CD14-positive monocyte (primary cell): ENCODE measurements around the gene SAMD14. TPM values are rescaled to one million over a fixed set of nuclear protein-coding genes. Genes with fewer than 3 reads are reported as not detected.
A peak's percentile ranks its signal among the peaks of the same experiment; 100 is the strongest.

Source experiments
- DNase-seq, 3 donors: peaks; one replicate each; pipeline ENCODE4 v3.0.0-alpha.2; 2011 to 2022
- H2AFZ ChIP-seq: 2 replicates; pipeline ENCODE4 v1.6.0; 2012; ENCODE audit warnings: mild to moderate bottlenecking, low read depth, low read length, inconsistent platforms; ENCODE audit not compliant: insufficient read depth, poor library complexity, severe bottlenecking
- H3K27ac ChIP-seq, 2 donors: 1 replicate in 1 of 2; 2 replicates in 1 of 2; pipeline ENCODE4 v1.5.1; 2012 to 2013; ENCODE audit warnings: low read length in 2 of 2, control low read depth in 1 of 2, inconsistent platforms in 1 of 2, low read depth in 1 of 2, mild to moderate bottlenecking in 1 of 2
- H3K27me3 ChIP-seq, 2 donors: one replicate each; pipeline versions ENCODE4 v1.6.0 to v1.6.1; 2011 to 2013; ENCODE audit warnings: low read length in 2 of 2; ENCODE audit not compliant: control insufficient read depth in 2 of 2, insufficient read depth in 2 of 2
- H3K36me3 ChIP-seq, 2 donors: replicated peaks in 1 of 2; 1 replicate in 1 of 2; 2 replicates in 1 of 2; pipeline versions ENCODE4 v1.5.1 to v1.6.1; 2012 to 2013; ENCODE audit warnings: low read length in 2 of 2, control low read depth in 1 of 2, inconsistent platforms in 1 of 2, mild to moderate bottlenecking in 1 of 2; ENCODE audit not compliant: insufficient read depth in 2 of 2, control insufficient read depth in 1 of 2
- H3K4me1 ChIP-seq, 2 donors: 1 replicate in 1 of 2; 2 replicates in 1 of 2; pipeline versions ENCODE4 v1.5.1 to v1.6.1; 2012 to 2013; ENCODE audit warnings: low read length in 2 of 2, control low read depth in 1 of 2, inconsistent platforms in 1 of 2, mild to moderate bottlenecking in 1 of 2, moderate library complexity in 1 of 2; ENCODE audit not compliant: insufficient read depth in 2 of 2, control insufficient read depth in 1 of 2
- H3K4me2 ChIP-seq: replicated peaks from 2 replicates; pipeline ENCODE3; 2012; ENCODE audit warnings: low read length, moderate library complexity, mild to moderate bottlenecking; ENCODE audit not compliant: poor library complexity, severe bottlenecking; ENCODE audit errors: extremely low read depth
- H3K4me3 ChIP-seq, 3 experiments: fragments of 200-600 bp in 1 of 3; sonication (generic) in 1 of 3; replicated peaks in 1 of 3; 1 replicate in 2 of 3; 2 replicates in 1 of 3; pipeline ENCODE4 v1.5.1; 2011 to 2013; ENCODE audit warnings: low read length in 3 of 3, mild to moderate bottlenecking in 3 of 3, control low read depth in 2 of 3, low read depth in 2 of 3, inconsistent platforms in 1 of 3, moderate library complexity in 1 of 3
- H3K79me2 ChIP-seq: 2 replicates; pipeline ENCODE4 v1.6.0; 2012; ENCODE audit warnings: mild to moderate bottlenecking, control low read depth, inconsistent platforms, low read length, moderate library complexity; ENCODE audit not compliant: insufficient read depth
- H3K9ac ChIP-seq: 2 replicates; pipeline ENCODE4 v1.6.0; 2017; ENCODE audit warnings: low read length, mild to moderate bottlenecking; ENCODE audit not compliant: insufficient read depth, poor library complexity, severe bottlenecking
- H3K9me3 ChIP-seq, 2 donors: replicated peaks in 1 of 2; 1 replicate in 1 of 2; 2 replicates in 1 of 2; pipeline versions ENCODE4 v1.5.1 to v1.6.1; 2012 to 2013; ENCODE audit warnings: low read length in 2 of 2, control low read depth in 1 of 2; ENCODE audit not compliant: control insufficient read depth in 1 of 2, insufficient read depth in 1 of 2
- H4K20me1 ChIP-seq: 2 replicates; pipeline ENCODE4 v1.6.0; 2012; ENCODE audit warnings: mild to moderate bottlenecking, low read length, control low read depth, moderate library complexity; ENCODE audit not compliant: insufficient read depth
- H3K27ac Mint-ChIP-seq, 7 donors: one replicate each; pipeline ENCODE4 v1.8.0; 2020; ENCODE audit warnings: mild to moderate bottlenecking in 7 of 7, mixed read lengths in 7 of 7, moderate library complexity in 6 of 7, inconsistent platforms in 2 of 7
- H3K27me3 Mint-ChIP-seq, 3 donors: one replicate each; pipeline ENCODE4 v1.8.0; 2021 to 2022; ENCODE audit warnings: low read depth in 3 of 3, mild to moderate bottlenecking in 3 of 3, mixed read lengths in 3 of 3, moderate library complexity in 3 of 3, inconsistent platforms in 1 of 3
- H3K36me3 Mint-ChIP-seq, 2 donors: one replicate each; pipeline ENCODE4 v1.8.0; 2020; ENCODE audit warnings: mixed read lengths in 2 of 2, inconsistent platforms in 1 of 2, mild to moderate bottlenecking in 1 of 2
- H3K4me1 Mint-ChIP-seq: one replicate; pipeline ENCODE4 v1.8.0; 2020; ENCODE audit warnings: mild to moderate bottlenecking, mixed read lengths
- H3K4me3 Mint-ChIP-seq, 2 donors: one replicate each; pipeline ENCODE4 v1.8.0; 2020; ENCODE audit warnings: mild to moderate bottlenecking in 2 of 2, mixed read lengths in 2 of 2, moderate library complexity in 1 of 2
- H3K9me3 Mint-ChIP-seq, 7 donors: one replicate each; pipeline ENCODE4 v1.8.0; 2020 to 2022; ENCODE audit warnings: mixed read lengths in 7 of 7, mild to moderate bottlenecking in 6 of 7, moderate library complexity in 6 of 7, inconsistent platforms in 2 of 7
- CTCF ChIP-seq: fragments of 200-600 bp; IDR thresholded peaks from one replicate; pipeline ENCODE4 v1.8.0; 2022; ENCODE audit warnings: antibody characterized with exemption, mild to moderate bottlenecking
- WGBS: methylation state at CpG from one replicate; pipeline ENCODE4 v1.1.5; 2013; ENCODE audit warnings: missing lambda C conversion rate; ENCODE audit not compliant: insufficient coverage; 5-methylcytosine and 5-hydroxymethylcytosine counted together
- intact Hi-C, 2 donors: fragments of 100-400 bp; cut with micrococcal nuclease; formaldehyde crosslinking; loops; one replicate each; pipeline versions ENCODE4 v1.15.0 to v1.15.1; 2023
- polyA plus RNA-seq, 3 donors: library from polyadenylated mRNA; depleted of rRNA in 1 of 3; unstranded in 2 of 3; stranded (reverse) in 1 of 3; fragments of 300-500 nt in 2 of 3; fragments of >200 nt in 1 of 3; fragmentation: Illumina TruSeq in 2 of 3; gene quantifications; 1 replicate in 2 of 3; 2 replicates in 1 of 3; pipeline ENCODE4 v1.2.3, GENCODE V29; 2012 to 2021

SAMD14 gene
- polyA plus RNA-seq, 3 donors, result 0.09 TPM; not detected in 2

GRCh38 chr17:50143461-50144176 lies 13.7 kb upstream of the SAMD14 start:
- Mint-ChIP-seq H3K27ac (peak overlapping the region in 2 of 7 donors; percentile 18 to 73), H3K9me3 (peaks cover 0 to 5% (median 1%) of the 10 kb centered on the region in 7 donors), H3K36me3 (peaks cover 82 to 87% of the 10 kb centered on the region in 2 donors), H3K27me3 (peaks cover 0 to 2% (median 0%) of the 10 kb centered on the region in 3 donors), H3K4me1 (peaks cover 81% of the 10 kb centered on the region), H3K4me3 (no peak overlapping the region)
- peaks cover 100% of the 10 kb centered on the region for H4K20me1 ChIP-seq
- no peak overlapping the region for H3K4me3 ChIP-seq
- H3K4me1 ChIP-seq, result peaks cover 73 to 86% of the 10 kb centered on the region in 2 donors
- no peak for TF ChIP-seq CTCF
- no peak for DNase-seq
- intact Hi-C loops, result no loop called here
- 96% methylated on average over 19 of the region's 20 CpGs for WGBS
- H3K4me2 ChIP-seq, result no peak overlapping the region
- no peak overlapping the region for H3K9ac ChIP-seq
- H3K27me3 ChIP-seq, result no peaks in the 10 kb centered on the region
- no peaks in the 10 kb centered on the region for H3K9me3 ChIP-seq
- no peak overlapping the region for H2AFZ ChIP-seq
- H3K27ac ChIP-seq, result no peak overlapping the region
- H3K79me2 ChIP-seq, result peaks cover 95% of the 10 kb centered on the region
- peaks cover 67 to 81% of the 10 kb centered on the region in 2 donors for H3K36me3 ChIP-seq

GRCh38 chr17:50141745-50142110 lies 11.8 kb upstream of the SAMD14 start:
- Histone ChIP-seq H3K27me3 (no peaks in the 10 kb centered on the region), H3K9ac (no peak overlapping the region), H3K4me2 (peak overlapping the region; percentile 21), H3K36me3 (peaks cover 86 to 100% of the 10 kb centered on the region in 2 donors), H3K27ac (peak overlapping the region; percentile 1 to 57), H3K9me3 (no peaks in the 10 kb centered on the region), H4K20me1 (peaks cover 100% of the 10 kb centered on the region), H3K4me3 (peak overlapping the region in 1 of 3 experiments; percentile 7), H3K79me2 (peaks cover 81% of the 10 kb centered on the region), H3K4me1 (peaks cover 64 to 73% of the 10 kb centered on the region in 2 donors), H2AFZ (no peak overlapping the region)
- TF ChIP-seq CTCF, result no peak
- Mint-ChIP-seq H3K36me3 (peaks cover 95 to 98% of the 10 kb centered on the region in 2 donors), H3K4me3 (peak overlapping the region in 1 of 2 donors; percentile 27), H3K9me3 (peaks cover 0 to 5% (median 1%) of the 10 kb centered on the region in 7 donors), H3K4me1 (peaks cover 74% of the 10 kb centered on the region), H3K27ac (peak overlapping the region in 5 of 7 donors; percentile 30 to 87 (median 50)), H3K27me3 (peaks cover 0 to 1% (median 0%) of the 10 kb centered on the region in 3 donors)
- WGBS, result 47% methylated on average over 6 of the region's 8 CpGs
- intact Hi-C loops, result no loop called here
- DNase-seq, result no peak
